IMR-90 (cell line): ENCODE measurements around the gene DNAJC3. TPM values are rescaled to one million over a fixed set of nuclear protein-coding genes. Genes with fewer than 3 reads are reported as not detected.

Source experiments
- ATAC-seq: fragments of 200-7000 bp; cut with Tn5 transposase; 2 replicates; pipeline ENCODE4 v1.9.1; 2020; ENCODE audit warnings: low read depth, mild to moderate bottlenecking, moderate library complexity
- BruUV-seq: library from RNA; stranded (reverse); fragments of 400-500 nt; replicated peaks from 2 replicates; lab custom pipeline; 2021; lab: Mats Ljungman, UMichigan
- CTCF ChIA-PET: fragments of 300-600 bp; formaldehyde crosslinking; extraction: SDS; loops from one replicate; lab custom pipeline; 2021; ENCODE audit warnings: antibody characterized with exemption; lab: Yijun Ruan, JAX
- POLR2A ChIA-PET: fragments of 300-600 bp; sonication (Branson Sonifier 250); formaldehyde crosslinking; loops from one replicate; lab custom pipeline; 2022; ENCODE audit warnings: antibody characterized with exemption; ENCODE audit not compliant: unreplicated experiment; lab: Charles Lee
- DNase-seq: peaks from one replicate; pipeline ENCODE4 v3.0.0; 2013
- H2AFZ ChIP-seq: replicated peaks from 2 replicates; pipeline ENCODE3; 2013; ENCODE audit warnings: low read length, mild to moderate bottlenecking; ENCODE audit not compliant: poor library complexity
- H2AK5ac ChIP-seq: 2 replicates; pipeline ENCODE4 v1.6.1; 2013; ENCODE audit warnings: low read depth, low read length, inconsistent platforms
- H2AK9ac ChIP-seq: replicated peaks from 2 replicates; pipeline ENCODE3; 2013; ENCODE audit warnings: mild to moderate bottlenecking, low read depth, low read length, moderate library complexity; ENCODE audit not compliant: poor library complexity
- H2BK120ac ChIP-seq: 2 replicates; pipeline ENCODE4 v1.6.1; 2013; ENCODE audit warnings: low read depth, low read length, inconsistent platforms
- H2BK15ac ChIP-seq: 3 replicates; pipeline ENCODE4 v1.6.1; 2013; ENCODE audit warnings: low read depth, low read length, inconsistent platforms
- H2BK20ac ChIP-seq: 2 replicates; pipeline ENCODE4 v1.6.1; 2013; ENCODE audit warnings: low read depth, mild to moderate bottlenecking, inconsistent platforms, low read length, moderate library complexity
- H2BK5ac ChIP-seq: 2 replicates; pipeline ENCODE4 v1.6.1; 2013; ENCODE audit warnings: mild to moderate bottlenecking, low read depth, low read length, inconsistent platforms; ENCODE audit not compliant: poor library complexity, severe bottlenecking
- H3K14ac ChIP-seq: replicated peaks from 2 replicates; pipeline ENCODE4 v1.6.1; 2013; ENCODE audit warnings: low read depth, low read length, inconsistent platforms
- H3K18ac ChIP-seq: 2 replicates; pipeline ENCODE4 v1.6.1; 2013; ENCODE audit warnings: low read depth, low read length, control low read depth
- H3K23ac ChIP-seq: 2 replicates; pipeline ENCODE4 v1.6.1; 2013; ENCODE audit warnings: low read depth, low read length, inconsistent platforms
- H3K27ac ChIP-seq: 2 replicates; pipeline ENCODE4 v1.5.1; 2013; ENCODE audit warnings: mild to moderate bottlenecking, control low read depth, low read length; ENCODE audit not compliant: insufficient read depth
- H3K27me3 ChIP-seq: 2 replicates; pipeline ENCODE4 v1.6.1; 2013; ENCODE audit warnings: low read length; ENCODE audit not compliant: control insufficient read depth, insufficient read depth
- H3K36me3 ChIP-seq: 2 replicates; pipeline ENCODE4 v1.6.1; 2013; ENCODE audit warnings: low read length, mixed read lengths; ENCODE audit not compliant: control insufficient read depth, insufficient read depth
- H3K4ac ChIP-seq: 2 replicates; pipeline ENCODE4 v1.6.1; 2013; ENCODE audit warnings: low read depth, low read length, inconsistent platforms
- H3K4me1 ChIP-seq: 2 replicates; pipeline ENCODE4 v1.6.1; 2013; ENCODE audit warnings: low read length, mixed read lengths; ENCODE audit not compliant: control insufficient read depth, insufficient read depth
- H3K4me2 ChIP-seq: 2 replicates; pipeline ENCODE4 v1.6.1; 2013; ENCODE audit warnings: low read depth, mild to moderate bottlenecking, control low read depth, low read length, moderate library complexity
- H3K4me3 ChIP-seq: 2 replicates; pipeline ENCODE4 v1.5.1; 2013; ENCODE audit warnings: low read depth, mild to moderate bottlenecking, control low read depth, low read length, moderate library complexity; ENCODE audit not compliant: insufficient read depth
- H3K56ac ChIP-seq: 2 replicates; pipeline ENCODE4 v1.6.1; 2013; ENCODE audit warnings: low read length, inconsistent platforms; ENCODE audit not compliant: insufficient read depth; ENCODE audit errors: extremely low read depth
- H3K79me1 ChIP-seq, 2 experiments: 2 replicates each; pipeline ENCODE4 v1.6.1; 2013; ENCODE audit warnings: low read length in 2 of 2, inconsistent platforms in 1 of 2, low read depth in 1 of 2
- H3K9ac ChIP-seq: 2 replicates; pipeline ENCODE4 v1.6.1; 2013; ENCODE audit warnings: low read depth, low read length, control low read depth
- H3K9me1 ChIP-seq: 2 replicates; pipeline ENCODE4 v1.6.1; 2013; ENCODE audit warnings: low read length, inconsistent platforms; ENCODE audit not compliant: insufficient read depth
- H3K9me3 ChIP-seq: 2 replicates; pipeline ENCODE4 v1.6.1; 2013; ENCODE audit warnings: low read length; ENCODE audit not compliant: control insufficient read depth, insufficient read depth
- H4K20me1 ChIP-seq: 2 replicates; pipeline ENCODE4 v1.6.1; 2013; ENCODE audit warnings: low read length, inconsistent platforms; ENCODE audit not compliant: insufficient read depth
- H4K5ac ChIP-seq: 2 replicates; pipeline ENCODE4 v1.6.1; 2013; ENCODE audit warnings: mild to moderate bottlenecking, low read depth, low read length, control low read depth
- H4K8ac ChIP-seq, 2 experiments: 2 replicates each; pipeline ENCODE4 v1.6.1; 2013; ENCODE audit warnings: low read depth in 2 of 2, low read length in 2 of 2, control low read depth in 1 of 2, inconsistent platforms in 1 of 2
- H4K91ac ChIP-seq: 2 replicates; pipeline ENCODE4 v1.6.1; 2013; ENCODE audit warnings: low read depth, low read length, inconsistent platforms; ENCODE audit not compliant: insufficient read depth
- BHLHE40 ChIP-seq: fragments of 150-350 bp; IDR thresholded peaks from 2 replicates; pipeline ENCODE4 v1.6.1; 2016; ENCODE audit warnings: mild to moderate bottlenecking, low read depth, low read length
- CEBPB ChIP-seq: IDR thresholded peaks from 2 replicates; pipeline ENCODE4 v1.6.1; 2012; ENCODE audit warnings: low read depth, low read length, improper control_type of control experiment
- CHD1 ChIP-seq: IDR thresholded peaks from 2 replicates; pipeline ENCODE4 v1.6.1; 2012; ENCODE audit warnings: low read depth, low read length, improper control_type of control experiment
- FOS ChIP-seq: fragments of 150-350 bp; IDR thresholded peaks from 2 replicates; pipeline ENCODE4 v1.6.1; 2016; ENCODE audit warnings: low read depth, low read length
- MAFK ChIP-seq: IDR thresholded peaks from 2 replicates; pipeline ENCODE4 v1.6.1; 2012; ENCODE audit warnings: low read depth, low read length, improper control_type of control experiment
- MAZ ChIP-seq: IDR thresholded peaks from 2 replicates; pipeline ENCODE4 v1.6.1; 2012; ENCODE audit warnings: low read depth, mild to moderate bottlenecking, low read length, improper control_type of control experiment, moderate library complexity, borderline replicate concordance
- MXI1 ChIP-seq: IDR thresholded peaks from 2 replicates; pipeline ENCODE4 v1.6.1; 2012; ENCODE audit warnings: low read depth, mild to moderate bottlenecking, low read length, moderate library complexity, borderline replicate concordance
- NFE2L2 ChIP-seq: fragments of 150-350 bp; IDR thresholded peaks from 2 replicates; pipeline ENCODE4 v1.6.1; 2016; ENCODE audit warnings: low read depth, mild to moderate bottlenecking, low read length
- POLR2A ChIP-seq: IDR thresholded peaks from 2 replicates; pipeline ENCODE4 v1.6.1; 2012; ENCODE audit warnings: mild to moderate bottlenecking, low read depth, low read length
- RAD21 ChIP-seq: IDR thresholded peaks from 2 replicates; pipeline ENCODE4 v1.6.1; 2012; ENCODE audit warnings: low read length, improper control_type of control experiment
- RCOR1 ChIP-seq: IDR thresholded peaks from 2 replicates; pipeline ENCODE4 v1.6.1; 2012; ENCODE audit warnings: mild to moderate bottlenecking, low read length, improper control_type of control experiment; ENCODE audit not compliant: insufficient replicate concordance
- RFX5 ChIP-seq: IDR thresholded peaks from 2 replicates; pipeline ENCODE4 v1.8.0; 2012; ENCODE audit warnings: low read depth, mild to moderate bottlenecking, low read length, moderate library complexity
- SMC3 ChIP-seq: fragments of 150-350 bp; IDR thresholded peaks from 2 replicates; pipeline ENCODE4 v1.6.1; 2016; ENCODE audit warnings: low read depth, mild to moderate bottlenecking, antibody characterized with exemption, low read length, moderate library complexity
- USF2 ChIP-seq: fragments of 150-350 bp; IDR thresholded peaks from 2 replicates; pipeline ENCODE4 v1.6.1; 2017; ENCODE audit warnings: mild to moderate bottlenecking, antibody characterized with exemption, low read length, low read depth
- WGBS, 2 experiments: methylation state at CpG; one replicate each; pipeline versions ENCODE4 v1.1.5 to v1.1.7; 2013; ENCODE audit warnings: missing lambda C conversion rate in 2 of 2; ENCODE audit not compliant: insufficient read length in 1 of 2; ENCODE audit errors: extremely low coverage in 2 of 2; 5-methylcytosine and 5-hydroxymethylcytosine counted together
- dilution Hi-C: fragments of 300-500 bp; cut with HindIII; formaldehyde crosslinking; loops from one replicate; pipeline ENCODE4 v1.14.3; 2018; ENCODE audit warnings: low sequenced_read_pairs; ENCODE audit not compliant: unreplicated experiment
- in situ Hi-C: fragments of 300-500 bp; cut with MboI; formaldehyde crosslinking; loops from 3 replicates; pipeline ENCODE4 v1.14.3; 2019; ENCODE audit warnings: low sequenced_read_pairs, inconsistent platforms, mixed read lengths
- intact Hi-C: fragments of 100-400 bp; cut with micrococcal nuclease; formaldehyde crosslinking; loops from 2 replicates; pipeline ENCODE4 v1.10.0; 2022
- polyA plus RNA-seq, 3 experiments: library from polyadenylated mRNA; depleted of rRNA; stranded (reverse); fragments of >200 nt; gene quantifications; 2 replicates each; pipeline ENCODE4 v1.2.3, GENCODE V29; 2012; ENCODE audit warnings: low replicate concordance in 1 of 3
- total RNA-seq: library from RNA; depleted of rRNA; stranded (reverse); fragments of >200 nt; gene quantifications from 2 replicates; pipeline ENCODE4 v1.2.3, GENCODE V29; 2012
- TF ChIP-seq, protein P1 (sequence below): conservative IDR thresholded peaks from 2 replicates; pipeline ENCODE4 v1.5.1; 2012; ENCODE audit warnings: mild to moderate bottlenecking, low read depth, low read length, improper control_type of control experiment
- TF ChIP-seq, protein P2 (sequence below): fragments of 150-350 bp; IDR thresholded peaks from 2 replicates; pipeline ENCODE4 v1.6.1; 2016; ENCODE audit warnings: low read depth, mild to moderate bottlenecking, low read length, moderate library complexity, borderline replicate concordance

Gene DNAJC3
- total and polyA plus RNA-seq, 2 of the 4 experiments (the other 2 are of a cell fraction): 10.7 to 28.5 TPM

GRCh38 chr13:95716231-95716630 is 39.3 kb downstream of the DNAJC3 start:
- DNase-seq: no peak
- Histone ChIP-seq H3K27me3 (no peaks in the 10 kb centered on the region), H3K4me3 (no peak overlapping the region), H4K8ac (no peak overlapping the region), H2AK9ac (no peak overlapping the region), H3K4me1 (no peaks in the 10 kb centered on the region; the same call in 1 of the 2 replicates), H2BK5ac (no peak overlapping the region), H2BK15ac (no peak overlapping the region), H4K5ac (no peak overlapping the region), H3K9me1 (peaks cover 11% of the 10 kb centered on the region; the same call in 1 of the 2 replicates), H4K91ac (no peak overlapping the region), H3K9ac (no peak overlapping the region), H3K27ac (no peak overlapping the region), H3K4ac (no peak overlapping the region), H2AK5ac (no peak overlapping the region), H3K56ac (no peak overlapping the region), H3K18ac (no peak overlapping the region), H3K9me3 (no peaks in the 10 kb centered on the region), H2BK20ac (no peak overlapping the region), H2AFZ (no peak overlapping the region), H3K36me3 (peaks cover 3% of the 10 kb centered on the region; the same call in 1 of the 2 replicates), H3K4me2 (no peak overlapping the region), H3K79me1 (peaks cover 17 to 40% of the 10 kb centered on the region in 2 experiments), H3K23ac (no peak overlapping the region), H4K20me1 (peaks cover 9% of the 10 kb centered on the region), H2BK120ac (no peak overlapping the region), H3K14ac (no peak overlapping the region)
- dilution Hi-C loops: no loop called here
- POLR2A ChIA-PET: no interaction called here
- 100% methylated on average over 1 of the region's 11 CpGs; no CpG with 5 or more reads in 1 of the 2 experiments for WGBS, 2 experiments
- no peak for TF ChIP-seq CEBPB
- TF ChIP-seq BHLHE40: no peak
- no peak for TF ChIP-seq NFE2L2
- TF ChIP-seq, protein P1, sequence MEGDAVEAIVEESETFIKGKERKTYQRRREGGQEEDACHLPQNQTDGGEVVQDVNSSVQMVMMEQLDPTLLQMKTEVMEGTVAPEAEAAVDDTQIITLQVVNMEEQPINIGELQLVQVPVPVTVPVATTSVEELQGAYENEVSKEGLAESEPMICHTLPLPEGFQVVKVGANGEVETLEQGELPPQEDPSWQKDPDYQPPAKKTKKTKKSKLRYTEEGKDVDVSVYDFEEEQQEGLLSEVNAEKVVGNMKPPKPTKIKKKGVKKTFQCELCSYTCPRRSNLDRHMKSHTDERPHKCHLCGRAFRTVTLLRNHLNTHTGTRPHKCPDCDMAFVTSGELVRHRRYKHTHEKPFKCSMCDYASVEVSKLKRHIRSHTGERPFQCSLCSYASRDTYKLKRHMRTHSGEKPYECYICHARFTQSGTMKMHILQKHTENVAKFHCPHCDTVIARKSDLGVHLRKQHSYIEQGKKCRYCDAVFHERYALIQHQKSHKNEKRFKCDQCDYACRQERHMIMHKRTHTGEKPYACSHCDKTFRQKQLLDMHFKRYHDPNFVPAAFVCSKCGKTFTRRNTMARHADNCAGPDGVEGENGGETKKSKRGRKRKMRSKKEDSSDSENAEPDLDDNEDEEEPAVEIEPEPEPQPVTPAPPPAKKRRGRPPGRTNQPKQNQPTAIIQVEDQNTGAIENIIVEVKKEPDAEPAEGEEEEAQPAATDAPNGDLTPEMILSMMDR: no peak
- TF ChIP-seq CHD1: no peak
- TF ChIP-seq MAFK: no peak
- TF ChIP-seq RAD21: no peak
- TF ChIP-seq FOS: no peak
- no peak for TF ChIP-seq SMC3
- no peak for TF ChIP-seq RFX5
- TF ChIP-seq MAZ: no peak
- TF ChIP-seq, protein P2, sequence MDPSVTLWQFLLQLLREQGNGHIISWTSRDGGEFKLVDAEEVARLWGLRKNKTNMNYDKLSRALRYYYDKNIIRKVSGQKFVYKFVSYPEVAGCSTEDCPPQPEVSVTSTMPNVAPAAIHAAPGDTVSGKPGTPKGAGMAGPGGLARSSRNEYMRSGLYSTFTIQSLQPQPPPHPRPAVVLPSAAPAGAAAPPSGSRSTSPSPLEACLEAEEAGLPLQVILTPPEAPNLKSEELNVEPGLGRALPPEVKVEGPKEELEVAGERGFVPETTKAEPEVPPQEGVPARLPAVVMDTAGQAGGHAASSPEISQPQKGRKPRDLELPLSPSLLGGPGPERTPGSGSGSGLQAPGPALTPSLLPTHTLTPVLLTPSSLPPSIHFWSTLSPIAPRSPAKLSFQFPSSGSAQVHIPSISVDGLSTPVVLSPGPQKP: no peak
- no peak for TF ChIP-seq RCOR1
- TF ChIP-seq POLR2A: no peak
- TF ChIP-seq USF2: no peak
- no peak for TF ChIP-seq MXI1
- intact Hi-C loops: no loop called here
- CTCF ChIA-PET: no interaction called here
- no peak for ATAC-seq
- in situ Hi-C loops: no loop called here
- no TSS peak for BruUV-seq
